Body of pancreas (tissue), 4 donors: ENCODE results near the gene SLC26A4. TPM values are rescaled to one million over a fixed set of nuclear protein-coding genes. Genes with fewer than 3 reads are reported as not detected.

ENCODE experiments used
- ATAC-seq: fragments of 150-250 bp; one replicate; pipeline ENCODE4 v1.9.1; 2016
- DNase-seq, 4 donors: peaks; one replicate each; pipeline ENCODE4 v3.0.0-alpha.2; 2019
- H3K27ac ChIP-seq, 4 donors: fragments of 200-600 bp; sonication (generic); 1 replicate in 3 of 4; 2 replicates in 1 of 4; pipeline versions ENCODE4 v1.5.1 to v1.6.1; 2016 to 2019; ENCODE audit warnings: mild to moderate bottlenecking in 1 of 4, mixed read lengths in 1 of 4, moderate library complexity in 1 of 4
- H3K27me3 ChIP-seq, 2 donors: fragments of 200-600 bp; sonication (generic); one replicate each; pipeline ENCODE4 v1.6.0; 2016; ENCODE audit warnings: mild to moderate bottlenecking in 1 of 2
- H3K36me3 ChIP-seq, 2 donors: fragments of 200-600 bp; sonication (generic); replicated peaks in 1 of 2; 2 replicates each; pipeline ENCODE4 v1.5.1; 2016; ENCODE audit warnings: low read depth in 2 of 2; ENCODE audit not compliant: insufficient read depth in 1 of 2
- H3K4me1 ChIP-seq: fragments of 200-600 bp; sonication (generic); one replicate; pipeline ENCODE4 v1.6.0; 2016
- H3K4me3 ChIP-seq, 2 donors: fragments of 200-600 bp; sonication (generic); 1 replicate in 1 of 2; 2 replicates in 1 of 2; pipeline ENCODE4 v1.5.1; 2016 to 2019
- H3K9me3 ChIP-seq, 3 donors: fragments of 200-600 bp; sonication (generic); 1 replicate in 2 of 3; 2 replicates in 1 of 3; pipeline ENCODE4 v1.5.1; 2016
- CTCF ChIP-seq, 7 experiments: fragments of 450-650 bp in 4 of 7; fragments of 200-600 bp in 3 of 7; sonication (generic) in 3 of 7; IDR thresholded peaks; one replicate each; pipeline ENCODE4 v1.5.1; 2016 to 2019; ENCODE audit warnings: antibody characterized with exemption in 7 of 7
- POLR2A ChIP-seq, 3 donors: fragments of 450-650 bp; IDR thresholded peaks; one replicate each; pipeline ENCODE4 v1.6.1; 2016; ENCODE audit warnings: antibody characterized with exemption in 3 of 3, mild to moderate bottlenecking in 2 of 3
- WGBS, 2 donors: methylation state at CpG; one replicate each; pipeline ENCODE4 v1.1.5; 2017; 5-methylcytosine and 5-hydroxymethylcytosine counted together
- intact Hi-C: fragments of 100-400 bp; cut with DNase I; formaldehyde crosslinking; loops from one replicate; pipeline ENCODE4 v1.15.1; 2023
- total RNA-seq, 2 donors: library from RNA; depleted of rRNA; stranded (reverse); fragments of >200 nt; gene quantifications; one replicate each; pipeline ENCODE4 v1.1.0, GENCODE V29; 2016

The SLC26A4 gene
- total RNA-seq, 2 donors from 2014 or later = 0.26 to 0.33 TPM

- ATAC-seq = no peak
Measured at GRCh38 chr7:107684287-107684686, 23.7 kb downstream of the SLC26A4 start.

GRCh38 chr7:107684947-107685463 is 24.4 kb downstream of the SLC26A4 start:
- H3K9me3 ChIP-seq = no peaks in the 10 kb centered on the region
- DNase-seq (no peak), ATAC-seq (no peak)
- no peak overlapping the region for H3K27ac ChIP-seq
- H3K4me1 ChIP-seq = no peaks in the 10 kb centered on the region
- TF ChIP-seq POLR2A (IDR thresholded peaks at IDR 0.05) (no peak), CTCF (IDR thresholded peaks at IDR 0.05) (no peak)
- 75 to 100% methylated on average over 1 of the region's 1 CpG for WGBS, 2 donors
- no peak overlapping the region for H3K4me3 ChIP-seq
- no peaks in the 10 kb centered on the region for H3K27me3 ChIP-seq
- intact Hi-C loops = no loop called here
- H3K36me3 ChIP-seq = no peaks in the 10 kb centered on the region

More at GRCh38 chr7:107684287-107684686, 23.7 kb downstream of the SLC26A4 start:
- no peak for TF ChIP-seq CTCF (IDR thresholded peaks at IDR 0.05)
- TF ChIP-seq POLR2A (IDR thresholded peaks at IDR 0.05) = no peak
- H3K4me1 ChIP-seq = no peaks in the 10 kb centered on the region
- no peaks in the 10 kb centered on the region for H3K27me3 ChIP-seq
- no peak overlapping the region for H3K27ac ChIP-seq
- WGBS, 2 donors = 75 to 76% methylated on average over 2 of the region's 2 CpGs
- H3K36me3 ChIP-seq = no peaks in the 10 kb centered on the region
- no peak overlapping the region for H3K4me3 ChIP-seq
- DNase-seq = no peak
- intact Hi-C loops = no loop called here
- no peaks in the 10 kb centered on the region for H3K9me3 ChIP-seq

GRCh38 chr7:107686816-107687387 is 26.3 kb downstream of the SLC26A4 start:
- ATAC-seq (no peak), DNase-seq (no peak)
- Histone ChIP-seq H3K4me1 (no peaks in the 10 kb centered on the region), H3K4me3 (no peak overlapping the region), H3K27ac (no peak overlapping the region), H3K27me3 (peaks cover 0 to 1% of the 10 kb centered on the region in 2 donors), H3K9me3 (no peaks in the 10 kb centered on the region), H3K36me3 (no peaks in the 10 kb centered on the region)
- 96 to 98% methylated on average over 5 of the region's 5 CpGs for WGBS, 2 donors
- intact Hi-C loops = no loop called here
- no peak for TF ChIP-seq POLR2A (IDR thresholded peaks at IDR 0.05)
- TF ChIP-seq CTCF (IDR thresholded peaks at IDR 0.05) = no peak

- no peak overlapping the region for H3K4me3 ChIP-seq
- H3K27ac ChIP-seq = no peak overlapping the region
- H3K4me1 ChIP-seq = no peaks in the 10 kb centered on the region
- H3K9me3 ChIP-seq = no peaks in the 10 kb centered on the region
- intact Hi-C loops = no loop called here
- no peak for ATAC-seq
- H3K27me3 ChIP-seq = peaks cover 0 to 6% of the 10 kb centered on the region in 2 donors
- DNase-seq = no peak
- TF ChIP-seq CTCF (IDR thresholded peaks at IDR 0.05) = no peak
- no peak for TF ChIP-seq POLR2A (IDR thresholded peaks at IDR 0.05)
- 54 to 63% methylated on average over 3 of the region's 3 CpGs for WGBS, 2 donors
- no peaks in the 10 kb centered on the region for H3K36me3 ChIP-seq
Measured at GRCh38 chr7:107687656-107688055, 27.0 kb downstream of the SLC26A4 start.

GRCh38 chr7:107689553-107689952 is 28.9 kb downstream of the SLC26A4 start:
- no peak for TF ChIP-seq CTCF (IDR thresholded peaks at IDR 0.05)
- no peak for TF ChIP-seq POLR2A (IDR thresholded peaks at IDR 0.05)
- H3K27me3 ChIP-seq = peaks cover 0 to 6% of the 10 kb centered on the region in 2 donors
- H3K4me3 ChIP-seq = no peak overlapping the region
- DNase-seq (no peak), ATAC-seq (no peak)
- H3K9me3 ChIP-seq = no peaks in the 10 kb centered on the region
- intact Hi-C loops = no loop called here
- H3K4me1 ChIP-seq = no peaks in the 10 kb centered on the region
- no peak overlapping the region for H3K27ac ChIP-seq
- H3K36me3 ChIP-seq = no peaks in the 10 kb centered on the region
- 92 to 93% methylated on average over 2 of the region's 2 CpGs for WGBS, 2 donors
